ENCODE measurements around the gene ALKBH5.
"Not testable (repeated sequence)": the region's sequence is repeated elsewhere in the genome, so short reads cannot be mapped to it uniquely, and the experiment has no call there.

Gene ALKBH5

DNA sequence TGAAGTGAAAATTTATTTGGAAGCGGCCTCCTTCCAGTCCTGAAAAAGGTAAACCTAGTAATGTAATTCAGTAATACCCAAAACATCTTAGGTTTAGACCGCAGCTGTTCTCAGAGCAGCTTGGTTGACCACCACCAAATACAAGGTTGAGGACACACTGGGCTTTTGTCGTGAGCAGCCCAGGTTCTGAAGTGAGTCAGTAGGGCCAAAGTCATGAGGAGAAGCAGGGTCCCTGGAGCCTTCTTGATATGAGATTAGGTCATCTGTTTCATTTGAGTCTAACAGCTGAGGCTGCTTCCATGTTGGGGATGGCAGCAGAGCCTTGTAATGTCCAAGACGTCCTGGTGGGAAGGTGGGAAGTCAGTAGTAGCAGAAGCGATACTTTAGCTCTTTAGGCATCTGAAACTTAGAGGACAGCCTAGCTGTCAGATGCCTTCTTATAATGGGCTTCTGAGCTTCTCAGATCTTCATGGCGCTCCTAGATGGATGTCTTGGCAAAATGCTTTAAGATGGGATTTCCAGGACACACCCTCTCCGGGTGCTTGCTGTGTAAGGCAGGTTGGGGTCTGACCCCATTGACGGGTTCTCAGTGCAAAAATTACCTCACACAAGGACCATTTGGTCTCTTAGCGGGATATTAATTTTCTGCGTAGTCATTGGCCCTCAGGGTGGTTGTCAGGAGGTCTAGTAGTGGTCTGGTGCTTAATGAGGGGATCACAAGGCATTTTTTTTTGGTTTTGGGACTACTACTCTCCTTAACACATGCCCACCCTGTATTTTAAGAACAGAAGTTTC is 2.4 kb downstream of the ALKBH5 start:
- peak; percentile 34 for DNase-seq (ENCODE audit: low spot score)

- DNase-seq (ENCODE audit: low spot score): no peak
Measured at GRCh38 chr17:18186627-18186982, 3.0 kb downstream of the ALKBH5 start.

GRCh38 chr17:18187226-18187625 is 3.6 kb downstream of the ALKBH5 start:
- DNase-seq (ENCODE audit: low spot score): peak; percentile 10

- peak; percentile 86 for DNase-seq (ENCODE audit: low spot score)
Measured at GRCh38 chr17:18187821-18188761, 4.5 kb downstream of the ALKBH5 start.

DNA sequence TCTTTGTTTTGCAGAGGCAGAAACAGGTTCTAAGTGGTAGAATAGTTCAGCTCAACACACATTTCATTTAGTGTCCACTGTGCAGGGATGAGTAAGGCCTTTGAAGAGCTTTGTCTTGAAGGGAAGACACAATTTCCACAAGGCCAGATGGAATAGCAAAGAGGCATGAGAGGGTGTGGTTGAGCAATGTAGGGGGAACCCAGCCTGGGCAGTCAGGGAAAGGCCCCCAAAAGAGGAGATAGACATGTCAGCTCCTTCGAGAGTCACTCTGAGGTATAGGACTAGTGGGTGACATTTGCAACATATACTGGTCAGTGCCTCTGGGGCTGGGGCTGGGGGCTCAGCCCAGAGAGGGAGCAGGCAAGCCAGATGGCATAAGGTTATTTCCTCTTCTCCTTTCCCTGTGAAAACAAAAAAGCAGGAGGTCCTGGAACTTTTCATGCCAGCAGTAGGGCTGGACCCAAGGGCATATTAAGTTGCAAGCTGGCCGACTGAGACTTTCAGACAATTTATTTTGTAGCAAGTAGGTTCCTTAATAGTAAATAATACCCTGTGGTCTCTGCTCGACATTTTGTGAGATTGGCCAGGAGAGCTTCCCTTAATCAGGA is 7.1 kb downstream of the ALKBH5 start:
- DNase-seq (ENCODE audit: low spot score): no peak

- DNase-seq (ENCODE audit: low spot score): peak; percentile 68
Measured at GRCh38 chr17:18191236-18191667, 7.6 kb downstream of the ALKBH5 start.

GRCh38 chr17:18191967-18192366 is 8.3 kb downstream of the ALKBH5 start:
- no peak for DNase-seq (ENCODE audit: low spot score)

GRCh38 chr17:18194394-18194793 is 10.8 kb downstream of the ALKBH5 start:
- DNase-seq (ENCODE audit: low spot score): no peak

DNA sequence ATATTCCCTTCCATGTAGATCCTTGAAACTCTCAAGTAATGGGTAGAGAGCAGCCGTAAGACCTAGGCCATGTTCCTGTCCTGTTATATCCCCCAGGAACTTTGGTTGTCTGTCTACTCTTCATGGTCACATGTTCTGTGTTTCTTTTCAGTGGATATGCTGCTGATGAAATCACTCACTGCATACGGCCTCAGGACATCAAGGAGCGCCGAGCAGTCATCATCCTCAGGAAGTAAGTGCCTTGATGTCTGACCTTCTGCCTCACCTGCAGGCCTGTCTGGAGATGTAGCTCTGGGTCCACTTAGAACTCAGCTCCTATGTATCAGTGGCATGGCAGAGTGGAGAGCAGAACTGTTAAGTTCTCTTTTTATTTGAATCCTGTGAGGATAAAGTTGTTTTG is 11.2 kb downstream of the ALKBH5 start:
- DNase-seq (ENCODE audit: low spot score): no peak

DNA sequence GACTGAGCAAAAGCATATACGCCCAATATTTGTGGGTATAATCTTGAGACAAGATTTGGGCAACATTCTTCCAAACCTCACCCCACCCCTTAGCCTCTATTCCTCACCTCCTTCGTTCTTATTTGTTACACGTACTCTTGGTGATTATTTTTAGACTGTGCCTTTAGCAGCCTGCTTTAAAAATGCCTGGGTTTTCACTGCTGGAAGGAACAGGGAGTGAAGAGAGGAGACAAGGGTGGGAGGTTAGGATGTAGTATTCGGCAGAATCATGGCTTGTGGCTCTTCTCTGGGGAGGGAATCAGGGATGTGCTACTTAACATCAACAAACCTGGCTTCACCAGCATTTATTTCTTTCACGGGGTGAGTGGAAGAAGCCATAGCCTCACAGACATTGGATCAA is 11.6 kb downstream of the ALKBH5 start:
- DNase-seq (ENCODE audit: low spot score): no peak

GRCh38 chr17:18197535-18198194 is 14.0 kb downstream of the ALKBH5 start:
- DNase-seq (ENCODE audit: low spot score): no peak

GRCh38 chr17:18198530-18198929 is 14.9 kb downstream of the ALKBH5 start:
- no peak for DNase-seq (ENCODE audit: low spot score)

GRCh38 chr17:18201108-18201507 is 17.5 kb downstream of the ALKBH5 start:
- no peak for DNase-seq (ENCODE audit: low spot score)

DNA sequence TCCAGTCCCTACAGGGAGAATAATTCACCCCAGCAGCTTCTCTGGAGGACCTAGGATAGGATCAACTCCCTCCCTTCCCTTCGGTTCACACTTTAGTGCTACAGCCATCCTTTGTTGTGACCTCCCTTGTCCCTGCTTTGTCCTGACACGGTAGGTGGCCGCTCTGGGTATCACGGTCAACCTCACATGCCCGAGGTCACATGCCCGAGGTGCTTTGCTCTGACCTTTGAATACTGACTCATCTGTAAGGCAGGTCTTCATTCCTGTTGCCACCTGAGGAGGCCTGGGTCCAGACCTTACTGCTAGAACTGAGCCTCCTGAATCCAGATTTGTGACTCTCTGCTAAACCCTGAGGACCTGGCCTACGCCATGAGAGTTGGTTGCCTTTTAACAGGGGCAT is 19.7 kb downstream of the ALKBH5 start:
- DNase-seq (ENCODE audit: low spot score): peak; percentile 68

DNA sequence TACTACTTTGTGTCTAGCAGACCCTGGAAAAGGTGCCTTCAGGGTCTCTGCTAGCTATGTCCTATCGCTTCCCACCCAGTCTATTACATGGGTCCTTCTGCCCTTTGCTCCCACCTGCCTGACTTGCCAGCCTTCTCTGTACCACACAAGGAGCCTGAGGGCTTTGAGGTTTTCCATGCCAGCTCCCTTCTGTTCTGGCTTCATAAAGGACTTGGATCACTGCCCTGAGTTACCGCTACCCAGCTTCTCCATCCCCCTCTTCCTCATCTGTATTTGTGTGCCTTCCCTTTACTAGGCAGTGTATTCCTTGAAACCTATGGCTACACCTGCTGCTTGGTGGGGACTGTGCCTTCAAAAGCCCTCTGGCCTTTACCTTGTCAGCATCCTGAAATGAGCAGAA is 22.2 kb downstream of the ALKBH5 start:
- no peak for DNase-seq (ENCODE audit: low spot score)

- DNase-seq (ENCODE audit: low spot score): no peak
Measured at GRCh38 chr17:18206962-18207361, 23.3 kb downstream of the ALKBH5 start.

- DNase-seq (ENCODE audit: low spot score): no peak
Measured at GRCh38 chr17:18208092-18208491, 24.5 kb downstream of the ALKBH5 start.

DNA sequence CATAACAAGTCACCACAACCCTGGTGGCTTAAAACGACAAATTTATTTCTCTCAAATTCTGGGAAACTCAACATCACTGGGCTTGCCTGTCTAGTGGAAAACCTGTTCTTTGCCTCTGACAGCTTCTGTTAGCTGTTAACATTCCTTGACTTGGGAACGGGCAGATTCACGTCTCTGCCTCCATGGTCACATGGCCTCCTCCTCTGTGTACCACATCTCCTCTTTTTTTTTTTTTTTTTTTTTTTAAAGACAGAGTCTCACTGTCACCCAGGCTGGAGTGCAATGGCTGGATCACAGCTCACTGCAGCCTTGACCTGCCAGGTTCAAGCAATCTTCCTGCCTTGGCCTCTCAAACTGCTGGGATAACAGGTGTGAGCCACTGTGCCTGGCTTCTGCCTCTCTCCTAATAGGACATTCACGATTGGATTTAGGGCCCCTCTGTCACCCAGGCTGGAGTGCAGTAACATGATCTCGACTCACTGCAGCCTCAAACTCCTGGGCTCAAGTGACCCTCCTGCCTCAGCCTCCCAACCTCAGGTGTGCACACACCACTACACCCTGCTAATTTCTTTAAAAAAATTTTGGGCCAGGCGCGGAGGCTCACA is 30.1 kb downstream of the ALKBH5 start:
- no peak for DNase-seq (ENCODE audit: low spot score)

GRCh38 chr17:18216906-18217305 is 33.3 kb downstream of the ALKBH5 start:
- DNase-seq (ENCODE audit: low spot score): not testable (repeated sequence)

DNA sequence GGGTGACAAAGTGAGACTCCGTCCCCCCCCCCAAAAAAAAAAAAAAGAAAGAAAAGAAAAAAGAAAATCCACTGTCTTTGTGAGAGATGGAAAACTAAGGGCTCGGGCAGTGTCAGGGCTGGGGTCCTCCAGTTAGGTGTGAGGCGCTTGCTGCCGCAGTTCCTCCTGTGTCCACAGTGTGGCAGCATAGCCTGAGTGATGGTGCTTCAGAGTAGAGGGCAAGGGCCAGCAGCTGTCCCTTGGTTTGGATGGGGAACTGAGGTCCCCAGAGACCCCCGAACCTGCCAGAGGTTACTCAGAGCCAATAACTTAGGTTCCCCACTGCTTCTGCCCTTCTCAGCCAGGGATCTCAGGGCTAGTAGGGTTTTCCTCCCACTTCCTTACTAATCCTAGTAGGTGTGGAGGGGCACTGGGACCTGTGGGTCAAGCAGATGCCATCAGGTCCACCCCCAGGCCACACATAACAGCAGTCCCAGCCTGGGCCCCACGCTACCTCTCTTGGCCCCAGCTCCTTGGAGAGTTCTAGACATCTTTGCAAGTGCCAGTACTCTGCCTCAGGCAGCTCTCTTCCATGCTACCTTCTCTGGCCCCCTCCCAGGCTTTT is 33.9 kb downstream of the ALKBH5 start:
- peak; percentile 63 for DNase-seq (ENCODE audit: low spot score)

- DNase-seq (ENCODE audit: low spot score): no peak
Measured at GRCh38 chr17:18218756-18219415, 35.3 kb downstream of the ALKBH5 start.

All from kidney tubule cell (primary cell).